GM23338 (cell line): ENCODE results near the gene PABPC3. TPM values are rescaled to one million over a fixed set of nuclear protein-coding genes. Genes with fewer than 3 reads are reported as not detected.

Experiments used
- ATAC-seq: fragments of 200-7000 bp; cut with Tn5 transposase; 3 replicates; pipeline ENCODE4 v1.9.1; 2020
- DNase-seq: peaks from one replicate; pipeline ENCODE4 v3.0.0-alpha.2; 2015; ENCODE audit warnings: low spot score
- H2AFZ ChIP-seq: fragments of 200-600 bp; sonication (generic); 2 replicates; pipeline ENCODE4 v1.8.0; 2016; ENCODE audit warnings: antibody characterized with exemption, mild to moderate bottlenecking, moderate library complexity
- H3F3A ChIP-seq: fragments of 200-600 bp; sonication (generic); replicated peaks from 2 replicates; pipeline ENCODE4 v1.8.0; 2017; ENCODE audit warnings: antibody characterized with exemption, mixed run types, low read depth
- H3K27ac ChIP-seq: fragments of 200-600 bp; sonication (generic); 2 replicates; pipeline ENCODE4 v1.6.1; 2016; ENCODE audit warnings: low read depth
- H3K27me3 ChIP-seq: fragments of 200-600 bp; sonication (generic); 2 replicates; pipeline ENCODE4 v1.8.0; 2016; ENCODE audit warnings: mild to moderate bottlenecking, mixed run types, moderate library complexity; ENCODE audit not compliant: insufficient read depth
- H3K36me3 ChIP-seq: fragments of 200-600 bp; sonication (generic); 2 replicates; pipeline ENCODE4 v1.8.0; 2016; ENCODE audit warnings: mild to moderate bottlenecking; ENCODE audit not compliant: insufficient read depth
- H3K4me1 ChIP-seq: fragments of 200-600 bp; sonication (generic); 2 replicates; pipeline ENCODE4 v1.8.0; 2016; ENCODE audit warnings: mild to moderate bottlenecking, moderate library complexity; ENCODE audit not compliant: insufficient read depth
- H3K4me2 ChIP-seq: fragments of 200-600 bp; sonication (generic); 2 replicates; pipeline ENCODE4 v1.7.1; 2017; ENCODE audit warnings: mixed run types
- H3K4me3 ChIP-seq: fragments of 200-600 bp; sonication (generic); 2 replicates; pipeline ENCODE4 v1.6.1; 2016; ENCODE audit warnings: mixed run types
- H3K79me2 ChIP-seq: fragments of 200-600 bp; sonication (generic); replicated peaks from 2 replicates; pipeline ENCODE4 v1.8.0; 2017; ENCODE audit warnings: mild to moderate bottlenecking; ENCODE audit not compliant: insufficient read depth
- H3K9me2 ChIP-seq: fragments of 200-600 bp; sonication (generic); 2 replicates; pipeline ENCODE4 v1.8.0; 2017; ENCODE audit not compliant: insufficient read depth
- H4K20me1 ChIP-seq: fragments of 200-600 bp; sonication (generic); replicated peaks from 2 replicates; pipeline ENCODE4 v1.8.0; 2017; ENCODE audit warnings: mild to moderate bottlenecking; ENCODE audit not compliant: insufficient read depth
- H3K27ac Mint-ChIP-seq: 2 replicates; pipeline ENCODE4 v1.8.0; 2020; ENCODE audit warnings: inconsistent platforms, mild to moderate bottlenecking, moderate library complexity, mixed read lengths
- H3K27me3 Mint-ChIP-seq: 3 replicates; pipeline ENCODE4 v1.8.0; 2022; ENCODE audit warnings: low read depth, mild to moderate bottlenecking, moderate library complexity, mixed read lengths, inconsistent platforms; ENCODE audit not compliant: insufficient read depth, poor library complexity
- H3K36me3 Mint-ChIP-seq: 3 replicates; pipeline ENCODE4 v1.8.0; 2021; ENCODE audit warnings: low read depth, mild to moderate bottlenecking, inconsistent platforms, moderate library complexity, mixed read lengths
- H3K4me1 Mint-ChIP-seq: 3 replicates; pipeline ENCODE4 v1.8.0; 2020; ENCODE audit warnings: mild to moderate bottlenecking, inconsistent platforms, mixed read lengths
- H3K4me3 Mint-ChIP-seq: 3 replicates; pipeline ENCODE4 v1.8.0; 2021; ENCODE audit warnings: moderate library complexity, mild to moderate bottlenecking, inconsistent platforms, mixed read lengths
- H3K9me3 Mint-ChIP-seq: 3 replicates; pipeline ENCODE4 v1.8.0; 2020; ENCODE audit warnings: moderate library complexity, mild to moderate bottlenecking, inconsistent platforms, mixed read lengths
- CTCF ChIP-seq, 2 experiments: fragments of 200-600 bp in 1 of 2; sonication (generic) in 1 of 2; conservative IDR thresholded peaks; 2 replicates each; pipeline versions ENCODE4 v1.5.1 to v1.6.1; 2016 to 2017; ENCODE audit warnings: antibody characterized with exemption in 2 of 2, low read depth in 2 of 2, mild to moderate bottlenecking in 2 of 2, moderate library complexity in 1 of 2
- EZH2phosphoT487 ChIP-seq: fragments of 200-600 bp; sonication (generic); IDR thresholded peaks from one replicate; pipeline ENCODE4 v1.8.1; 2018; ENCODE audit warnings: antibody characterized with exemption; ENCODE audit not compliant: unreplicated experiment
- JUNB ChIP-seq: IDR thresholded peaks from one replicate; pipeline ENCODE4 v1.6.1; 2016; ENCODE audit warnings: antibody characterized with exemption; ENCODE audit not compliant: unreplicated experiment
- NANOG ChIP-seq: IDR thresholded peaks from 2 replicates; pipeline ENCODE4 v1.6.1; 2016; ENCODE audit warnings: antibody characterized with exemption, borderline replicate concordance
- POLR2AphosphoS5 ChIP-seq: IDR thresholded peaks from 2 replicates; pipeline ENCODE4 v1.6.1; 2016; ENCODE audit warnings: antibody characterized with exemption, low read depth
- REST ChIP-seq: IDR thresholded peaks from one replicate; pipeline ENCODE4 v1.6.1; 2018; ENCODE audit warnings: antibody characterized with exemption; ENCODE audit not compliant: unreplicated experiment
- ZNF114 ChIP-seq: fragments of 250-450 bp; sonication (Bioruptor Pico); IDR thresholded peaks from 2 replicates; pipeline ENCODE4 v1.5.0; 2020; ENCODE audit warnings: mild to moderate bottlenecking, moderate library complexity
- ZNF331 ChIP-seq: fragments of 250-450 bp; sonication (Bioruptor Pico); IDR thresholded peaks from 2 replicates; pipeline ENCODE4 v1.5.0; 2020; ENCODE audit warnings: low read depth, mild to moderate bottlenecking, moderate library complexity
- polyA plus RNA-seq: library from polyadenylated mRNA; unstranded; fragments of >200 nt; fragmentation: Nextera tagmentation; extraction: Ambion mirVana; gene quantifications from 2 replicates; pipeline ENCODE4 v1.2.1, GENCODE V29; 2016
- total RNA-seq: library from RNA; depleted of rRNA; stranded (reverse); fragments of >200 nt; shearing (Covaris generic); gene quantifications from 2 replicates; pipeline ENCODE4 v1.2.3, GENCODE V29; 2014
- TF ChIP-seq, protein P1 (sequence below): fragments of 250-450 bp; sonication (Bioruptor Pico); IDR thresholded peaks from 2 replicates; pipeline ENCODE4 v1.5.0; 2020; ENCODE audit warnings: mild to moderate bottlenecking, moderate library complexity

Gene PABPC3
- total and polyA plus RNA-seq, 2 experiments from 2014 or later = 0.55 to 1.2 TPM

DNA sequence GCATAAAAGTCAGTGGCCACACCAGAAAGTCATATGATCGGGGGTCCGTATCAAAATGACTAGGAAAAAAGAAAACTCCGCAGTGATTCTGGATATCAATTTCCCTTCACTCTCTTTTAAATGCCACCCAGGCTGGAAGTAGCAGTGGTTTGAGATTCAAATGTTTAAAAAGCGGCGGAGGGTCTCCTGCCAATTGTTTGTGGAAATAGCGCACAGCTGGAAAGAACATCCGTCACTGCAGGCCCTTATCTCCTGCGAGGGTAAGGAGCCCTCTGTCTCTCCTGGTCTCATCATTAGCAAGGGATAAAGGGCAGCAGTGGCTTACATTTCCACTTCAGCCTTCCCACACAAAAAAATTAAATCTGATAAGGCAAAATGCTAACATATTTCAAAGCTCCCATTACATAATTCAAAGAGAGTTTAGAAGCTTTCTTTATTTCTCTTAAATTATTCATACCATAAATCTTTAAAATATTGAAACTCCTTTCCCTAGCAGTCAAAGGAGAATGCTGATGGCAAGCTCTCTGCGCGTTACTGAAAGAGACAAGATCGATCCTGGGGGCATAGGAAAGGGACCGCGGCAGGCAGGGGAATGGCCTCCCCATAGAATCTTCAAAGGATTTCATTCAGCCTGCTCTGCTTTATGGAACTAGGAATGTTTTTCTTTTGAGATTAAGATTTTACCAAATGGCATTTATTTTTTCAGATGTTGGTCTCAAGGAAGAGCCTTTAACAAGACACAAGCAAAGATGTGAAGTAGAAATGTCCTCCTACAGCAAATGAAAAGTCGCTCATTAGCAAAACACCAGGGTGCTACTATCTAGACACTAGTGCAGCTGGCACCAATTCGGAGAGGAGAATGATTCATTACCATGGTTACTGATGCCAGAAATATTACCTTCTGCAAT lies 41.2 kb downstream of the PABPC3 start (continued):
- TF ChIP-seq, protein P1, sequence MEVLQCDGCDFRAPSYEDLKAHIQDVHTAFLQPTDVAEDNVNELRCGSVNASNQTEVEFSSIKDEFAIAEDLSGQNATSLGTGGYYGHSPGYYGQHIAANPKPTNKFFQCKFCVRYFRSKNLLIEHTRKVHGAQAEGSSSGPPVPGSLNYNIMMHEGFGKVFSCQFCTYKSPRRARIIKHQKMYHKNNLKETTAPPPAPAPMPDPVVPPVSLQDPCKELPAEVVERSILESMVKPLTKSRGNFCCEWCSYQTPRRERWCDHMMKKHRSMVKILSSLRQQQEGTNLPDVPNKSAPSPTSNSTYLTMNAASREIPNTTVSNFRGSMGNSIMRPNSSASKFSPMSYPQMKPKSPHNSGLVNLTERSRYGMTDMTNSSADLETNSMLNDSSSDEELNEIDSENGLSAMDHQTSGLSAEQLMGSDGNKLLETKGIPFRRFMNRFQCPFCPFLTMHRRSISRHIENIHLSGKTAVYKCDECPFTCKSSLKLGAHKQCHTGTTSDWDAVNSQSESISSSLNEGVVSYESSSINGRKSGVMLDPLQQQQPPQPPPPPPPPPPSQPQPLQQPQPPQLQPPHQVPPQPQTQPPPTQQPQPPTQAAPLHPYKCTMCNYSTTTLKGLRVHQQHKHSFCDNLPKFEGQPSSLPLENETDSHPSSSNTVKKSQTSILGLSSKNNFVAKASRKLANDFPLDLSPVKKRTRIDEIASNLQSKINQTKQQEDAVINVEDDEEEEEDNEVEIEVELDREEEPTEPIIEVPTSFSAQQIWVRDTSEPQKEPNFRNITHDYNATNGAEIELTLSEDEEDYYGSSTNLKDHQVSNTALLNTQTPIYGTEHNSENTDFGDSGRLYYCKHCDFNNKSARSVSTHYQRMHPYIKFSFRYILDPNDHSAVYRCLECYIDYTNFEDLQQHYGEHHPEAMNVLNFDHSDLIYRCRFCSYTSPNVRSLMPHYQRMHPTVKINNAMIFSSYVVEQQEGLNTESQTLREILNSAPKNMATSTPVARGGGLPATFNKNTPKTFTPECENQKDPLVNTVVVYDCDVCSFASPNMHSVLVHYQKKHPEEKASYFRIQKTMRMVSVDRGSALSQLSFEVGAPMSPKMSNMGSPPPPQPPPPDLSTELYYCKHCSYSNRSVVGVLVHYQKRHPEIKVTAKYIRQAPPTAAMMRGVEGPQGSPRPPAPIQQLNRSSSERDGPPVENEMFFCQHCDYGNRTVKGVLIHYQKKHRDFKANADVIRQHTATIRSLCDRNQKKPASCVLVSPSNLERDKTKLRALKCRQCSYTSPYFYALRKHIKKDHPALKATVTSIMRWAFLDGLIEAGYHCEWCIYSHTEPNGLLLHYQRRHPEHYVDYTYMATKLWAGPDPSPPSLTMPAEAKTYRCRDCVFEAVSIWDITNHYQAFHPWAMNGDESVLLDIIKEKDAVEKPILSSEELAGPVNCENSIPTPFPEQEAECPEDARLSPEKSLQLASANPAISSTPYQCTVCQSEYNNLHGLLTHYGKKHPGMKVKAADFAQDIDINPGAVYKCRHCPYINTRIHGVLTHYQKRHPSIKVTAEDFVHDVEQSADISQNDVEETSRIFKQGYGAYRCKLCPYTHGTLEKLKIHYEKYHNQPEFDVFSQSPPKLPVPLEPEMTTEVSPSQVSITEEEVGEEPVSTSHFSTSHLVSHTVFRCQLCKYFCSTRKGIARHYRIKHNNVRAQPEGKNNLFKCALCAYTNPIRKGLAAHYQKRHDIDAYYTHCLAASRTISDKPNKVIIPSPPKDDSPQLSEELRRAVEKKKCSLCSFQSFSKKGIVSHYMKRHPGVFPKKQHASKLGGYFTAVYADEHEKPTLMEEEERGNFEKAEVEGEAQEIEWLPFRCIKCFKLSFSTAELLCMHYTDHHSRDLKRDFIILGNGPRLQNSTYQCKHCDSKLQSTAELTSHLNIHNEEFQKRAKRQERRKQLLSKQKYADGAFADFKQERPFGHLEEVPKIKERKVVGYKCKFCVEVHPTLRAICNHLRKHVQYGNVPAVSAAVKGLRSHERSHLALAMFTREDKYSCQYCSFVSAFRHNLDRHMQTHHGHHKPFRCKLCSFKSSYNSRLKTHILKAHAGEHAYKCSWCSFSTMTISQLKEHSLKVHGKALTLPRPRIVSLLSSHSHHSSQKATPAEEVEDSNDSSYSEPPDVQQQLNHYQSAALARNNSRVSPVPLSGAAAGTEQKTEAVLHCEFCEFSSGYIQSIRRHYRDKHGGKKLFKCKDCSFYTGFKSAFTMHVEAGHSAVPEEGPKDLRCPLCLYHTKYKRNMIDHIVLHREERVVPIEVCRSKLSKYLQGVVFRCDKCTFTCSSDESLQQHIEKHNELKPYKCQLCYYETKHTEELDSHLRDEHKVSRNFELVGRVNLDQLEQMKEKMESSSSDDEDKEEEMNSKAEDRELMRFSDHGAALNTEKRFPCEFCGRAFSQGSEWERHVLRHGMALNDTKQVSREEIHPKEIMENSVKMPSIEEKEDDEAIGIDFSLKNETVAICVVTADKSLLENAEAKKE (CRISPR knock-in tag) = no peak
- TF ChIP-seq NANOG (peak; percentile 77), EZH2phosphoT487 (no peak), ZNF331 (no peak), CTCF (conservative IDR thresholded peaks at IDR 0.05; ENCODE audit: low read depth in 2 of 2) (no peak), ZNF114 (CRISPR knock-in tag) (no peak)

DNA sequence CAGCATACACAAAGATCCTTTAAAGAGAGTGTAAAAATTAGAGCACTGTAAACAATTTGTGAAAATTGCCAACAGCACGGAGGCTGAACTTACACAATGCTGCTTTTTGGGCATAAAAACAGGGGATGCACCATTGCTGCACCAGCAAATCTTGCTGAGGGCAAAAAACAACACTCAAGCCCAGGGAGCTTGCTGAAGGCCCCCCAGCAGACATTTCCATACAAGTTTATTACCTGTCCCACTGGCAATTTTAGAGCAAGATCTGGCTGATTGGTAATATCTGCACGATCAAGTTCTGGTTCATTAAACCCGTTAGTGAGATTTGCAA lies 41.8 kb downstream of the PABPC3 start:
- Histone ChIP-seq H3K4me3 (peak overlapping the region; percentile 27), H4K20me1 (no peaks in the 10 kb centered on the region), H3K36me3 (peaks cover 4% of the 10 kb centered on the region), H3K79me2 (no peaks in the 10 kb centered on the region), H3F3A (peaks cover 10% of the 10 kb centered on the region; the same call in 1 of the 2 replicates), H3K9me2 (peaks cover 3% of the 10 kb centered on the region; the same call in 1 of the 2 replicates), H3K27me3 (no peaks in the 10 kb centered on the region), H3K27ac (peak overlapping the region; percentile 82), H3K4me1 (peaks cover 33% of the 10 kb centered on the region), H2AFZ (no peak overlapping the region), H3K4me2 (peak overlapping the region; percentile 74)
- H3K27ac Mint-ChIP-seq = 0 out of 2 replicates have a peak overlapping the region, but pooled peaks have one; percentile 0
- H3K4me3 Mint-ChIP-seq = peak overlapping the region; percentile 58; the same call in 2 of the 3 replicates
- peaks cover 28% of the 10 kb centered on the region; the same call in 2 of the 3 replicates for H3K36me3 Mint-ChIP-seq
- ATAC-seq (no peak), DNase-seq (no peak)
- H3K4me1 Mint-ChIP-seq = peaks cover 38% of the 10 kb centered on the region
- TF ChIP-seq JUNB = no peak
- no peak for TF ChIP-seq REST
- no peak for TF ChIP-seq POLR2AphosphoS5
- peaks cover 22% of the 10 kb centered on the region for H3K9me3 Mint-ChIP-seq
- peaks cover 16% of the 10 kb centered on the region for H3K27me3 Mint-ChIP-seq
